Measurements from ENCODE around the gene MAS1. TPM values are rescaled to one million over a fixed set of nuclear protein-coding genes. Genes with fewer than 3 reads are reported as not detected.
A peak's percentile ranks its signal among the peaks of the same experiment; 100 is the strongest.

The MAS1 gene
- total RNA-seq, 2 donors from 2014 or later = 0.17 TPM; not detected in 1

DNA sequence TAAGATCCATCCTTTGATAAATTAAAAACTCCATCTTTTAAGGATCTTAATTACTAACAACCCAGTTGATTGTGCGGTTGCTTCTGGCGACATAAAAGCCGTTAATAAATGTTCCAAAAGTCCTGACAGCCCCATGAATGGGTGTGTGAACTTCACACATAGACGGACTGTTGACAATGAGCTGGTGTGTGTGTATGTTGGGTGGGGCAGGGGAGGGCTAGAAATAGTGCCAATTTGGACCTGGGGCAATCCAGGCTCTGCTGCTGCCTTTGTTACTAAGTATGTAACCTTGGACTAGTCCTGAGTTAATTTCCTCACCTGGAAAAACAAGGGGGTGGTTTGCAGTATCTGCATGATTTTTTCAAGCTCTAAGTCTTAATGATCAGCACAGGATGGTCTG, 4.2 kb downstream of the MAS1 start:
- no peak overlapping the region for H3K27ac ChIP-seq
- WGBS = 58% methylated on average over 4 of the region's 4 CpGs
- intact Hi-C loops (cut with DNase I) = no loop called here

DNA sequence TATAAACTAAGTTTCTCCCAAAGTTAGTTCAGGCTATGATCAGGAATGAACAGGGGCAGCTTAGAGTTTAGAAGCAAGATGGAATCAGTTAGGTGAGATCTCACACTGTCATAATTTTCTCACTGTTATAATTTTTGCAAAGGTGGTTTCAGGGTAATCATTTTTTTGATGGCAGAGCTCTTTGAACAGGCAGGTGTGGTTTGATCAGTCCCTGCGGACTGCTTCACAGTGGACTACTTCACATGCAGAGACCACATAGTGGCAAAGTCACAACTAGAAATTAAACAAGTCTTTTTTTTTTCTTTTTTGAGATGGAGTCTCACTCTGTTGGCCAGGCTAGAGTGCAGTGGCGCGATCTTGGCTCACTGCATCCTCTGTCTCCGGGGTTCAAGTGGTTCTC, 6.8 kb downstream of the MAS1 start:
- Histone ChIP-seq H3K27me3 (replicated peaks; ENCODE audit: insufficient read depth) (no peaks in the 10 kb centered on the region), H3K4me1 (replicated peaks) (no peaks in the 10 kb centered on the region), H3K27ac (no peak overlapping the region), H3K9me3 (no peaks in the 10 kb centered on the region), H3K4me3 (no peak overlapping the region), H3K36me3 (no peaks in the 10 kb centered on the region)
- intact Hi-C loops (cut with DNase I) = no loop called here
- no peak for DNase-seq (ENCODE audit: low spot score)
- WGBS = 93% methylated on average over 4 of the region's 4 CpGs
- TF ChIP-seq, protein P1, sequence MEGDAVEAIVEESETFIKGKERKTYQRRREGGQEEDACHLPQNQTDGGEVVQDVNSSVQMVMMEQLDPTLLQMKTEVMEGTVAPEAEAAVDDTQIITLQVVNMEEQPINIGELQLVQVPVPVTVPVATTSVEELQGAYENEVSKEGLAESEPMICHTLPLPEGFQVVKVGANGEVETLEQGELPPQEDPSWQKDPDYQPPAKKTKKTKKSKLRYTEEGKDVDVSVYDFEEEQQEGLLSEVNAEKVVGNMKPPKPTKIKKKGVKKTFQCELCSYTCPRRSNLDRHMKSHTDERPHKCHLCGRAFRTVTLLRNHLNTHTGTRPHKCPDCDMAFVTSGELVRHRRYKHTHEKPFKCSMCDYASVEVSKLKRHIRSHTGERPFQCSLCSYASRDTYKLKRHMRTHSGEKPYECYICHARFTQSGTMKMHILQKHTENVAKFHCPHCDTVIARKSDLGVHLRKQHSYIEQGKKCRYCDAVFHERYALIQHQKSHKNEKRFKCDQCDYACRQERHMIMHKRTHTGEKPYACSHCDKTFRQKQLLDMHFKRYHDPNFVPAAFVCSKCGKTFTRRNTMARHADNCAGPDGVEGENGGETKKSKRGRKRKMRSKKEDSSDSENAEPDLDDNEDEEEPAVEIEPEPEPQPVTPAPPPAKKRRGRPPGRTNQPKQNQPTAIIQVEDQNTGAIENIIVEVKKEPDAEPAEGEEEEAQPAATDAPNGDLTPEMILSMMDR (IDR thresholded peaks at IDR 0.05) = no peak
- TF ChIP-seq POLR2A (IDR thresholded peaks at IDR 0.05) (no peak), POLR2AphosphoS5 (IDR thresholded peaks at IDR 0.05) (no peak)

More for the DNA sequence above, 4.2 kb downstream of the MAS1 start:
- DNase-seq (ENCODE audit: low spot score) = no peak
- H3K9me3 ChIP-seq = no peaks in the 10 kb centered on the region
- TF ChIP-seq POLR2A (IDR thresholded peaks at IDR 0.05) (no peak), POLR2AphosphoS5 (IDR thresholded peaks at IDR 0.05) (no peak)
- TF ChIP-seq, protein P1 (IDR thresholded peaks at IDR 0.05) = no peak
- no peaks in the 10 kb centered on the region for H3K36me3 ChIP-seq
- no peak overlapping the region for H3K4me3 ChIP-seq
- no peaks in the 10 kb centered on the region for H3K27me3 ChIP-seq (replicated peaks; ENCODE audit: insufficient read depth)
- H3K4me1 ChIP-seq (replicated peaks) = no peaks in the 10 kb centered on the region

DNA sequence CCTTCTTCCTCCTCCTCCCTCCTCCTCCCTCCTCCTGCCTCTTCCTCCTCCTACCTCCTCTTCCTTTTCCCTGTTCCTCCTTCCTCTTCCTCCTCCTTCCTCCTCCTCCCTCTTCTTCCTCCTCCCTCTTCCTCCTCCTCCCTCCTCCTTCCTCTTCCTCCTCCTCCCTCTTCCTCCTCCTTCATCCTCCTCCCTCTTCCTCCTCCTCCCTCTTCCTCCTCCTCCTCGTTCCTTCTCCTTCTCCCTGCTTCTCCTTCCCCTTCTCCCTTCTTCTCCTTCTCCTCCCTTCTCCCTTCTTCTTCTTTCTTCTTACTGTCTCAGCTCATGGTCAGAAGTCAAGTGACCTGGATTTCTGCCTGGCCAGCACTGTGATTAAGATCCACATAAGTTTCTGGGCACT, 7.7 kb downstream of the MAS1 start:
- WGBS = 73% methylated on average over 1 of the region's 1 CpG
- Histone ChIP-seq H3K4me1 (replicated peaks) (no peaks in the 10 kb centered on the region), H3K4me3 (no peak overlapping the region), H3K27ac (no peak overlapping the region), H3K36me3 (no peaks in the 10 kb centered on the region), H3K9me3 (no peaks in the 10 kb centered on the region), H3K27me3 (replicated peaks; ENCODE audit: insufficient read depth) (no peaks in the 10 kb centered on the region)
- TF ChIP-seq, protein P1 (IDR thresholded peaks at IDR 0.05) = no peak
- TF ChIP-seq POLR2AphosphoS5 (IDR thresholded peaks at IDR 0.05) = no peak
- intact Hi-C loops (cut with DNase I) = no loop called here
- no peak for DNase-seq (ENCODE audit: low spot score)

GRCh38 chr6:159899994-159900745, 9.4 kb downstream of the MAS1 start:
- intact Hi-C loops (cut with DNase I) = no loop called here
- WGBS = 35% methylated on average over 15 of the region's 15 CpGs
- Histone ChIP-seq H3K4me3 (no peak overlapping the region), H3K9me3 (no peaks in the 10 kb centered on the region), H3K4me1 (replicated peaks) (no peaks in the 10 kb centered on the region), H3K27me3 (replicated peaks; ENCODE audit: insufficient read depth) (no peaks in the 10 kb centered on the region), H3K36me3 (no peaks in the 10 kb centered on the region), H3K27ac (no peak overlapping the region)
- TF ChIP-seq POLR2A (IDR thresholded peaks at IDR 0.05) (no peak), POLR2AphosphoS5 (IDR thresholded peaks at IDR 0.05) (peak; percentile 16)
- no peak for DNase-seq (ENCODE audit: low spot score)

GRCh38 chr6:159902620-159903019, 11.8 kb downstream of the MAS1 start:
- no peak for DNase-seq (ENCODE audit: low spot score)
- Histone ChIP-seq H3K4me3 (no peak overlapping the region), H3K9me3 (no peaks in the 10 kb centered on the region), H3K27ac (no peak overlapping the region), H3K36me3 (no peaks in the 10 kb centered on the region), H3K27me3 (replicated peaks; ENCODE audit: insufficient read depth) (no peaks in the 10 kb centered on the region), H3K4me1 (replicated peaks) (no peaks in the 10 kb centered on the region)
- intact Hi-C loops (cut with DNase I) = no loop called here
- no peak for TF ChIP-seq POLR2A (IDR thresholded peaks at IDR 0.05)
- TF ChIP-seq, protein P1 (IDR thresholded peaks at IDR 0.05) = no peak
- no peak for TF ChIP-seq POLR2AphosphoS5 (IDR thresholded peaks at IDR 0.05)
- 63% methylated on average over 9 of the region's 9 CpGs for WGBS

All from prostate gland (tissue), 2 donors.